NB4 (cell line): ENCODE data around the gene GPC5.

Experiments
- DNase-seq: peaks from one replicate; pipeline ENCODE4 v3.0.0; 2010; ENCODE audit warnings: low read depth
- H3K4me3 ChIP-seq: one replicate; pipeline ENCODE4 v1.5.1; 2011; ENCODE audit warnings: mild to moderate bottlenecking, low read depth, low read length, moderate library complexity
- CTCF ChIP-seq: IDR thresholded peaks from one replicate; pipeline ENCODE4 v1.5.1; 2012; ENCODE audit warnings: low read depth, low read length
- MAX ChIP-seq: IDR thresholded peaks from 2 replicates; pipeline ENCODE4 v1.6.1; 2011; ENCODE audit warnings: low read depth, low read length
- MYC ChIP-seq: IDR thresholded peaks from 2 replicates; pipeline ENCODE4 v1.6.1; 2011; ENCODE audit warnings: low read depth, low read length
- POLR2A ChIP-seq: IDR thresholded peaks from 2 replicates; pipeline ENCODE4 v1.6.1; 2011; ENCODE audit warnings: mild to moderate bottlenecking; ENCODE audit not compliant: insufficient read length; ENCODE audit errors: extremely low read depth

Gene GPC5

GRCh38 chr13:91622778-91623550 is 224.5 kb downstream of the GPC5 start:
- H3K4me3 ChIP-seq: no peak overlapping the region
- TF ChIP-seq MYC (no peak), POLR2A (no peak), MAX (no peak), CTCF (no peak)
- no peak for DNase-seq

- no peak for DNase-seq
- no peak overlapping the region for H3K4me3 ChIP-seq
- TF ChIP-seq MAX (no peak), POLR2A (no peak), CTCF (no peak), MYC (no peak)
Observed at GRCh38 chr13:91627952-91628739, 229.7 kb downstream of the GPC5 start.

- no peak overlapping the region for H3K4me3 ChIP-seq
- DNase-seq: no peak
- TF ChIP-seq MAX (no peak), MYC (no peak), CTCF (no peak), POLR2A (no peak)
Observed at GRCh38 chr13:91630946-91631345, 232.5 kb downstream of the GPC5 start.

- no peak for DNase-seq
- TF ChIP-seq MYC (no peak), MAX (no peak), CTCF (no peak), POLR2A (no peak)
- H3K4me3 ChIP-seq: no peak overlapping the region
Observed at GRCh38 chr13:91632086-91632485, 233.7 kb downstream of the GPC5 start.

- no peak overlapping the region for H3K4me3 ChIP-seq
- TF ChIP-seq MAX (no peak), CTCF (no peak), MYC (no peak), POLR2A (no peak)
- DNase-seq: no peak
Observed at GRCh38 chr13:91639330-91639729, 240.9 kb downstream of the GPC5 start.
